ENCODE results near the gene FST.

FST gene

GRCh38 chr5:53446908-53447307 lies 33.5 kb upstream of the FST start:
- Histone ChIP-seq H3K9me3 (ENCODE audit: insufficient read depth, low read length) (no peaks in the 10 kb centered on the region), H3K9ac (ENCODE audit: low read length) (no peak overlapping the region), H3F3A (ENCODE audit: insufficient read depth) (no peaks in the 10 kb centered on the region), H3K36me3 (ENCODE audit: low read length) (no peaks in the 10 kb centered on the region), H3K27ac (ENCODE audit: low read depth, low read length) (no peak overlapping the region), H3K79me2 (ENCODE audit: insufficient read depth, low read length) (no peaks in the 10 kb centered on the region), H3K4me3 (ENCODE audit: insufficient read depth, low read length, poor library complexity, severe bottlenecking) (no peak overlapping the region), H3K4me2 (ENCODE audit: low read depth, low read length, poor library complexity, severe bottlenecking) (no peak overlapping the region), H4K20me1 (ENCODE audit: low read depth, low read length) (no peaks in the 10 kb centered on the region), H3K9me2 (replicated peaks; ENCODE audit: insufficient read depth, low read length) (no peaks in the 10 kb centered on the region), H2AFZ (ENCODE audit: low read depth, low read length, severe bottlenecking) (no peak overlapping the region), H3K27me3 (ENCODE audit: low read length) (no peaks in the 10 kb centered on the region)
- TF ChIP-seq CTCF (IDR thresholded peaks at IDR 0.05; ENCODE audit: insufficient read depth, low read length, poor library complexity, severe bottlenecking) (no peak), EZH2phosphoT487 (conservative IDR thresholded peaks at IDR 0.05; ENCODE audit: low read length) (no peak)

GRCh38 chr5:53448851-53449250 lies 31.6 kb upstream of the FST start:
- Histone ChIP-seq H3K27me3 (ENCODE audit: low read length) (no peaks in the 10 kb centered on the region), H3K27ac (ENCODE audit: low read depth, low read length) (no peak overlapping the region), H3F3A (ENCODE audit: insufficient read depth) (no peaks in the 10 kb centered on the region), H3K36me3 (ENCODE audit: low read length) (no peaks in the 10 kb centered on the region), H3K79me2 (ENCODE audit: insufficient read depth, low read length) (no peaks in the 10 kb centered on the region), H2AFZ (ENCODE audit: low read depth, low read length, severe bottlenecking) (no peak overlapping the region), H3K9me2 (replicated peaks; ENCODE audit: insufficient read depth, low read length) (no peaks in the 10 kb centered on the region), H3K4me3 (ENCODE audit: insufficient read depth, low read length, poor library complexity, severe bottlenecking) (no peak overlapping the region), H3K9me3 (ENCODE audit: insufficient read depth, low read length) (no peaks in the 10 kb centered on the region), H3K9ac (ENCODE audit: low read length) (no peak overlapping the region), H3K4me2 (ENCODE audit: low read depth, low read length, poor library complexity, severe bottlenecking) (no peak overlapping the region), H4K20me1 (ENCODE audit: low read depth, low read length) (no peaks in the 10 kb centered on the region)
- TF ChIP-seq CTCF (IDR thresholded peaks at IDR 0.05; ENCODE audit: insufficient read depth, low read length, poor library complexity, severe bottlenecking) (no peak), EZH2phosphoT487 (conservative IDR thresholded peaks at IDR 0.05; ENCODE audit: low read length) (no peak)

DNA sequence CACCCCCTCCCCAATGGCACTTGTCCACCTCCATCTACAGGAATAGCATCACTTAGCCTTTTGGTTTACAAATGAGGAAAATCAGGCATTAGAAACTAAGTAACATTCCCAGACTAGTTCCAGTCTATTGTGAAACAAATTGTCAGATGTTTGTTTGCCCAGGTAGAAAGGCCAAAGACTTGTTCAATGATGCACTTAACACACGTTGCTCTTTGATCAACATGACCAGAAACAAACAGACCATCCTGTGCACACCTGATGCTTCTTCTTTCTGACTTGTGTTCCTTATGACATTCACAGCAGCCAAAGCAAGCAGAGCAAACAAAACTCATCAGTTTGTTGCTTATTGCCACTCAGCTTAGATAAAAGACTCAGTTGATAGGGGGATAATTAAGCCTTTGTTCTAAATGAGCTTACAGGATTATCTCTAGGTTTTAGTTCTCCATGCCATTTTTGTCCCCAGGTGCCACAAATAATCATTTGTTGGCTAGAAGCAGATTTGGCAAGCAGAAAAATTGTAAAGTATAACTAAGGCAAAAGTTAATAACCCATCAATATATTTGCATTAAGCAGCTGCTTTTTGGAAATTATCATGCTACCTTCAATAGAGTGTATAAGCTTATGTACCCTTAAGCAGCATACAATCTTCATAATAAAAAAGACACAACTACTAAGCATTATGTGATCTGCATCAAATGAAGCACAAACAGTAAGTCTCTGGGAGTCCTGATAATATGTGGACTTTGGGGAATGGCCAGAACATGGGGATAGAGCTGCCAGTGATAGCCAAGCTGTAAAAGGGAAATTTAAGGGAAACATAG lies 26.3 kb upstream of the FST start:
- H3K27me3 ChIP-seq (ENCODE audit: low read length): no peaks in the 10 kb centered on the region
- no peak overlapping the region for H3K4me2 ChIP-seq (ENCODE audit: low read depth, low read length, poor library complexity, severe bottlenecking)
- no peaks in the 10 kb centered on the region for H4K20me1 ChIP-seq (ENCODE audit: low read depth, low read length)
- no peak overlapping the region for H2AFZ ChIP-seq (ENCODE audit: low read depth, low read length, severe bottlenecking)
- H3K9me3 ChIP-seq (ENCODE audit: insufficient read depth, low read length): no peaks in the 10 kb centered on the region
- no peak overlapping the region for H3K9ac ChIP-seq (ENCODE audit: low read length)
- H3K4me3 ChIP-seq (ENCODE audit: insufficient read depth, low read length, poor library complexity, severe bottlenecking): no peak overlapping the region
- H3F3A ChIP-seq (ENCODE audit: insufficient read depth): no peaks in the 10 kb centered on the region
- no peak overlapping the region for H3K27ac ChIP-seq (ENCODE audit: low read depth, low read length)
- H3K79me2 ChIP-seq (ENCODE audit: insufficient read depth, low read length): no peaks in the 10 kb centered on the region
- TF ChIP-seq CTCF (IDR thresholded peaks at IDR 0.05; ENCODE audit: insufficient read depth, low read length, poor library complexity, severe bottlenecking) (no peak), EZH2phosphoT487 (conservative IDR thresholded peaks at IDR 0.05; ENCODE audit: low read length) (no peak)
- no peaks in the 10 kb centered on the region for H3K36me3 ChIP-seq (ENCODE audit: low read length)
- no peaks in the 10 kb centered on the region for H3K9me2 ChIP-seq (replicated peaks; ENCODE audit: insufficient read depth, low read length)
